HG03139 (cell line): ENCODE data around the gene DDX10.
"Not testable (repeated sequence)": the region's sequence is repeated elsewhere in the genome, so short reads cannot be mapped to it uniquely, and the experiment has no call there.

Experiments used
- ATAC-seq: cut with Tn5 transposase; IDR thresholded peaks from one replicate; pipeline ENCODE4 v1.9.1; 2021; ENCODE audit not compliant: unreplicated experiment

The DDX10 gene

DNA sequence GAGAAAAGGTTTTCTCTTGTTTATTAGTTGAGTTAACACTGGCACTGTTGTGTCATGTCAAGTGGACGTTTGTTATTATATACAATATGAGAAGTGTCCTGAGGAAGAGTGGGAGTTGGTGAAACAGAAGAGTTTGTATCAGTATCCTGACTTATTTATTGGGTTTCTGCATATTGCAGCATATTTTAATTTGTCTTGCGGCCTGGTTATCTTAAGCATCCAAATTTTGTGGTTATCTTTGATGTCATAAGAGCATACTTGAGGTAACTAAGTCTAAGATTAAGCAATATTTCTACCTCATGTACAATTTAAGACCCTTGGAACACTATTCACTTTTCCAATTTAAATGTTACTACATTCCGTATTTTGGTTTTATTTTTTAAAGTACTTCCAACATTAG, 103.5 kb downstream of the DDX10 start:
- no peak for ATAC-seq

- ATAC-seq: no peak
Measured at GRCh38 chr11:108768964-108769363, 104.1 kb downstream of the DDX10 start.

DNA sequence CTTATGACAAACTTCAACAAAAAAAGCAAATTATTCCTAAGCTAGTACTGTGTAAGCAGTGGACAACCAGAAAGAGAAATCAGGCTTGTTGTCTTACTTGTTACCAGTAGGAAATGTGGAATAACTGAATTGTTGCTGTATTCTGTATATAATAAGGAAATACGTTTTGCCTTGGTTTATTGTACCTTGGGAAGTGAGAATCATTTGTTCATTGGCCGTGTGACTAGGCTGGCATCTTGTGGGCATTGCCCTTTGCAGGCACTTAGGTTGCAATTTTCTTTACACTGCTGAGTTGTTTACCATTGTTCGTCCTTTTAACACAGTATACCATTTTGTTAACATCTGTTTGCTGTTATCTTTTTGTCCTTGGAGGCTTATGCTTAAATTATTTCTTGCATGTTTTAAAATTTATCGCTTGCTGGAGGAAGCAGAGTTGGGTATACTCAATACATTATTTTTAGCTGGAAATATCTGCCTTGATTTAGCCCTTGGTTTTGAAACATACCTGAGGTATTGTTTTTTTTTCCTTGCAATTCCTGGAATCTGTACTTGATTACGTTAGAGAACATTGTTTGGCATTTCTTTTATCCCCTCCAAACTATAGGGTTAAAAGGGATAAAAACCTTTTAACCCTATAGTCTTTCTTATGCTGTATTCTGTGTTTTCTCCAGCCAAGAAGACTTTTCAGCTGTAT, 109.3 kb downstream of the DDX10 start:
- ATAC-seq: no peak

GRCh38 chr11:108775324-108775723, 110.5 kb downstream of the DDX10 start:
- no peak for ATAC-seq

DNA sequence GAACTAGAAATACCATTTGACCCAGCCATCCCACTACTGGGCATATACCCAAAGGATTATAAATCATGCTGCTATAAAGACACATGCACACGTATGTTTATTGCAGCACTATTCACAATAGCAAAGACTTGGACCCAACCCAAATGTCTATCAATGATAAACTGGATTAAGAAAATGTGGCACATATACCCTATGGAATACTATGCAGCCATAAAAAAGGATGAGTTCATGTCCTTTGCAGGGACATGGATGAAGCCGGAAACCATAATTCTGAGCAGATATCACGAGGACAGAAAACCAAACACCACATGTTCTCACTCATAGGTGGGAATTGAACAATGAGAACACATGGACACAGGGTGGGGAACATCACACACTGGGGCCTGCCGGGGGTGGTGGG, 114.3 kb downstream of the DDX10 start:
- ATAC-seq: not testable (repeated sequence)

GRCh38 chr11:108780119-108780518, 115.2 kb downstream of the DDX10 start:
- no peak for ATAC-seq

DNA sequence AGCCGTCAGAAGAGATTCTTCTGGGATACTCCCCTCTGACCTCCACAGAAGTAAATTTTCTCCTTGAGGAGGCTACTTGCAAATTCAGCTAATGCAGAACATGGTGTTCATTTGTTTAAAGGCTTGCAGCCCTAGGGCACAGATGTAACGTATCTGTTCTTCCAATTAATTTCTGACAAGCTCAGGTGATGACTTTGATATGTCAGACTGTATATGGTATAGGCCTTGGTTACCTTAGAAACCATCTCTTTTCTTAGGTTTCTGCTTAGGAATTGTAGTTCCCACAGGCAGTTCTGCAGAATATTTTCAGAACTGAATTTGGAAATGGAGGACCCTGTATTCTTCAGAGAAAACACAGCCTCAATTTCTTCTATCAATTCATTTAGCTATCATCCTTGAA, 117.1 kb downstream of the DDX10 start:
- ATAC-seq: no peak

DNA sequence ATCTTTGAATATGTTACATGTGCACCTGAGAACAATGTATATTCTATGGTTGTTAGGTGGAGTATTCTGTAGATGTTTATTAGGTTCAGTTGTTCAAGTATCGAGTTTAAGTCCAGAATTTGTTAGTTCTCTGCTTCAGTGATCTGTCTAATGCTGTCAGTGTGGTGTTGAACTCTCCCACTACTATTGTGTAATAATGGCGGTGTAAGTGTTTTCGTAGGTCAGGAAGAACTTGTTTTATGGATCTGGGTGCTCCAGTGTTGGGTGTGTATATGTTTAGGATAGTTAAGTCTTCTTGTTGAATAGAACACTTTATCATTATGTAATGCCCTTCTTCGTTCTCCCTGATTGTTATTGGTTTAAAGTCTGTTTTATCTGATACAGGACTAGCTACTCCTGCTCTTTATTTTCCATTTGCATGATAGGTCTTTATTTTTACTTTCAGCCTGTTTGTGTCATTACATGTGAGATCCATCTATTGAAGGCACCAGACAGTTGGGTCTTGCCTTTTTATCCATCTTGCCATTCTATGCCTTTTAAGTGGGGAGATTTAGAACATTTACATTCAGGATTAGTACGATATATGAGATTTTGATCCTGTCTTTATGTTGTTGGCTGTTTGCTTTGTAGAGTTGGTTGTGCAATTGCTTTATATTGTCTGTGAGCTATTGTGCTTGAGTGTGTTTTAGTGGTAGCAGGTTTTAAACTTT, 121.6 kb downstream of the DDX10 start:
- ATAC-seq: no peak

- ATAC-seq: no peak
Measured at GRCh38 chr11:108787105-108787504, 122.2 kb downstream of the DDX10 start.

DNA sequence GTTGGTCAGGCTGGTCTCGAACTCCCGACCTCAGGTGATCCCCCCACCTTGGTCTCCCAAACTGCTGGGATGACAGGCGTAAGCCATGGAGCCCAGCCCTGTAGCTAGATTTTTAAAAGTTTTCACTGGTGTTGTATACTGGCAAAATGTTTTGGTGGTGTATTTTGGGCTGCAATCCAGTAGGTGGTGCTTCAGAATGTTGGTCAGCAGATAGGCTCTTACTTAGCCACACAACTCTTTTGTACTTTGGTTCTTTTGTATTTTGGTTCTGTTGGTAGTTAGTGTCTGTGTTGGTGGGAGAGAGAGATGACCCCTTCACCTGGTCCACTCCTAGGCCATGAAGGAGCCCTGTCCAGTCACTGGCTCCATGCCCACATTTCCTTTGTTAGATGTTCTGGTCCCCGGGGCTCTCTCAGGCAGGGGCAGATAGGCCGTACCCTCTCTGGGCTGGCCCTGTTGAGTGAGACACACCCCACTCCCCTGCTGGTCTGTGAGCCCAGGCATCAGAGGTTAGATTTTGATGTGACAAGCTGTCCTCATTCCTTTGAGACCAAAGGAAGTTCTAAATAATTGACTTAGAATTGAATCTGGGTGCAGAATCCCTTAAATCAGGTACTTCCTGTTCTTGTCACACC, 123.8 kb downstream of the DDX10 start:
- ATAC-seq: no peak

GRCh38 chr11:108790501-108791299, 125.8 kb downstream of the DDX10 start:
- ATAC-seq: no peak

GRCh38 chr11:108793138-108793537, 128.3 kb downstream of the DDX10 start:
- ATAC-seq: no peak

DNA sequence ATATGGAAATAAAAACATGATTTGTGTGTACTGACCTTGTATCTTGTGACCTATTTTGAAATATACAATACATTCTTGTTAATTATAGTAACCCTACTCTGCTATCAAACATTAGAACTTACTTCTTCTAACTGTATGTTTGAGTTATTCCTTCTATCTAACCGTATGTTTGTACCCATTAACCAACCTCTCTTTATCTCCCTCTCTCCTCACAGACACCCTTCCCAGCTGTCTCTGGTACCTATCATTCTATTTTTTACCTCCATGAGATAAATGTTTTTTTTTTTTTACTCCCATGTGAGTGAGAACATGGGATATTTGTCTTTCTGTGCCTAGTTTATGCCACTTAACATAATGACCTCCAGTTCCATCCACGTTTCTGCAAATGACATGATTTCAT, 128.7 kb downstream of the DDX10 start:
- ATAC-seq: no peak

DNA sequence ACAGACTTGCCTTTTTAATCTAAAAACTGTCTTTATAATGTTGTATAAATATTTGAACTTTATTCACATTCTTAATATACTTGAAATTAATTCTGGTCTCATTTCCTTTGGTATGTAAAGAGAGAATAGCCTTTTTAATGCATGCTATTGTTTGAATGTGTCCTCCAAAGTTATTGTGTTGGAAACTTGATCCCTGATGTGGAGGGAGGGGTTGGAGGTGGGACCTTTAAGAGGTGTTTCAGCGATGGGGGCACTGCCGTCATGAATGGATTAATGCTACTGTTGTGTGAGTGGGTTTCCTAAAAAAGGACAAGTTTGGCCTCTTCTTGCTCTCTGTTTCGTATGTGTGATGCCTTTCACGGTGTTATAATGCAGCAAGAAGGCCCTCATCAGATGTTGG, 131.7 kb downstream of the DDX10 start:
- no peak for ATAC-seq

DNA sequence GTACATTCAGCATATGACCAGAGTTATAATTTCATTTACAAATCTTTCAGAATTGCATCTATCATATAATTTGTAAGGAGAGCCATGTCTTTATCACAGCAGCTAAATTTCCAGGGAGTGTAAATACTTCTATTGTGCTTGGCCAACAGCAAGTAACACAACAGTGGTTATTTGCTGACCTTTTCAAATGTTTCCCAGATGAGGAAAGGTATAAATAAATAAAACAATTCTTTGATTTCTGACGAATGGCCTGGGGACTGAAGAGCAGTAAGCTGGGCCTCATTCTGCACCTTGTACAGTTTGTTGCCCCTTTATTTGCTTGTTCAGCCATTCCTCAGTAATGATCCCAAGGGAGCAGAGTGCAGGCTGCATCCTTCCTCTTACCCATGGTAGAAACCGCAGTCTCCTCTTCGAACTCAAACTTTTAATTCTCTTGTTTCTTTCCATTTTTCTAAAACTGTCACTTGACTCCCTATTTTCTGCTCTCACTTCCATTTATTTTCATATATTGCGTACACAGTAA, 132.8 kb downstream of the DDX10 start:
- ATAC-seq: no peak

DNA sequence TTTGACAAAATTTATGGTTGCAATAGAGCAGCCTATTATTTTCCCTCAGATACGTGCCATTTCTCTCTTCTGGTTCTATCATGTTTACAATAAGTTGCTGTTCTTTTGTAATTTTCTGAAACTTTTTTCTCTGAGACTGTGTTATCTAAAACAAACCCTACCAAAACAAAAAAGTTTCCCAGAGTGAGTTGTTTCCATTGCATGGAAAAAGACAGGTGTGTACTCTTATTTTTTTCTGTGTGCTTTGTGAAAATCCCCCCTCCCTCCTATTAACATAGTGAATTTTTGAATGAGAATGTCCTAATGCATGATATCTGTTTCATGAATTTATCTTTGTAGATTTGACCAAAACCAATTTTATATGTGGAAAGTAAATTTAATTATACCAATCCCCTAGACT, 137.6 kb downstream of the DDX10 start:
- no peak for ATAC-seq

DNA sequence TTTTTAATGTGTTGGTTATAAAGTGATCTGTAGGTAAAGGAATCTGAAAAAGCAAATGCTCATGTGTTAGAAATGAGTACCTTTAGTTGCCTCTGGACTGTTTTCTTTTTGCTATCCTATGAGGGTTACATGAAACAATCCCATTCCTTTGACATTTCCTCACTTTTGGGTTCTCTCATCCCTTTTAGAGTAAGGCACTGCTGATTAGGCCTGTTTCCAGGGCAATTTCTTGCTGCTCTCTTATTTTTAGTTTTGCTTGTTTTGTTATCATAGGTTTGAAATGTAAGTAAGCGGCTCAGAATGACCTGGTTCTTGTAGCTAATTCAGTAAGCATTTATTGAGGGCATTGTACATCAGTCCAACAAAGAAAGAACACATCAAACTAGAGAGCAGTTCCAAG, 138.9 kb downstream of the DDX10 start:
- no peak for ATAC-seq

DNA sequence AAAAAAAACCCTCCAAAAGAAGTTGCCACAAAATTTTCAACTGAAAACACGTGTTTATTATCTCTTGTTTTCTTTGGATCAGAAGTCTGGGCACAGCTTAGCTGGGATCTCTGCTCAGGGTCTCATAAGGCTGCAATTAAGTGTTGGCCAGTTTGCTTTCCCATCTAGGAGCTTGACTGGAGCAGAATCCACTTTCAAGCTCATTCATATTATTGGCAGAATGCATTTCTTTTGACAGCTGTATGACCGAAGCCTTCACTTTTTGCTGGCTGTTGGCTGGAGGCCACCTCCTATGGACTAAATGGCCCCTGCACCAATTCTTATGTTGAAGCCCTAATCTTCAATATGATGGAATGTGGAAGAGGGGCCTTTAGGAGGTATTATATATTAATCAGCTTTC, 139.6 kb downstream of the DDX10 start:
- no peak for ATAC-seq

DNA sequence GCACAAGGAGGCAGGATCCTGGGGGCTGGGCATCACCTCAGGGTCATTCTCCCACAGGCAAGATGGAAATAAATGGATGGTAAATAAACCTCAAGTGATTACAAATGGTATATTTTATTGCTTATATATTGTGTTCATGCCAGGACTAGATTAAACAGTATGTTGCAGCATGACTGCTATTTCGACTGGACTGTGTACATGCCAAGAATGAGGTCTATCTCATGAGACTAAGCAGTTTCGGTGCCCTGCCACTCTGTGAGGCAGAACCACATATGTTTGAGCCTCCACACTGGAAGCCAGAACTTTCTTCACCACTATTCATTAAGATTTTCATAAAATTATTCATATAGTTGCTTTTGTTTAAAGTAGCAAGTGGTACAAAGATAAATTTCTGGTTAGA, 140.2 kb downstream of the DDX10 start:
- ATAC-seq: no peak

GRCh38 chr11:108807262-108807661, 142.4 kb downstream of the DDX10 start:
- no peak for ATAC-seq

GRCh38 chr11:108813086-108813485, 148.2 kb downstream of the DDX10 start:
- no peak for ATAC-seq
